K562 (cell line): ENCODE data around the gene MYH11. TPM values are rescaled to one million over a fixed set of nuclear protein-coding genes. Genes with fewer than 3 reads are reported as not detected.
A peak's percentile ranks its signal among the peaks of the same experiment; 100 is the strongest.

Experiments used
- ATAC-seq: fragments of 200-7000 bp; cut with Tn5 transposase; 3 replicates; pipeline ENCODE4 v1.9.1; 2020; ENCODE audit warnings: moderate library complexity
- BruUV-seq: library from RNA; stranded (reverse); fragments of 400-500 nt; replicated peaks from 2 replicates; lab custom pipeline; 2021; lab: Mats Ljungman, UMichigan
- CTCF ChIA-PET: fragments of 300-600 bp; formaldehyde crosslinking; extraction: SDS; loops from one replicate; lab custom pipeline; 2021; ENCODE audit warnings: low intra/inter-chr PET ratio; lab: Yijun Ruan, JAX
- POLR2A ChIA-PET: fragments of 300-600, 350-650 bp; sonication (Branson Sonifier 250); formaldehyde crosslinking; extraction: SDS; loops from one replicate; lab custom pipeline; 2021; ENCODE audit warnings: antibody characterized with exemption, inconsistent platforms; lab: Yijun Ruan, JAX
- DNase-seq, 4 experiments: peaks; one replicate each; pipeline versions ENCODE4 v3.0.0 to v3.0.0-alpha.2; 2011 to 2018; ENCODE audit warnings: low spot score in 3 of 4, mixed read lengths in 3 of 4; ENCODE audit errors: extremely low read depth in 1 of 4
- FAIRE-seq: peaks from 2 replicates; lab custom pipeline; 2011; peaks lifted over from hg19 to GRCh38; lab: Jason Lieb, UNC
- H2AFZ ChIP-seq: 2 replicates; pipeline ENCODE4 v1.6.0; 2011; ENCODE audit warnings: low read depth, low read length, control low read depth, inconsistent platforms
- H3K27ac ChIP-seq: fragments of 200-600 bp; 3 replicates; pipeline ENCODE4 v1.8.0; 2011; ENCODE audit warnings: low read depth, mild to moderate bottlenecking, control low read depth, inconsistent platforms, low read length, moderate library complexity, mixed read lengths; ENCODE audit errors: extremely low read depth
- H3K27me3 ChIP-seq, 2 experiments: fragments of 300-600 bp in 1 of 2; 2 replicates in 1 of 2; 3 replicates in 1 of 2; pipeline versions ENCODE4 v1.6.0 to v1.8.0; 2011; ENCODE audit warnings: inconsistent platforms in 2 of 2, low read length in 2 of 2, mild to moderate bottlenecking in 1 of 2, mixed read lengths in 1 of 2, moderate library complexity in 1 of 2; ENCODE audit not compliant: control insufficient read depth in 2 of 2, insufficient read depth in 2 of 2
- H3K36me3 ChIP-seq: fragments of 300-600 bp; 3 replicates; pipeline ENCODE4 v1.8.0; 2011; ENCODE audit warnings: mild to moderate bottlenecking, low read length, inconsistent platforms; ENCODE audit not compliant: control insufficient read depth, insufficient read depth
- H3K4me1 ChIP-seq, 2 experiments: fragments of 200-600 bp in 1 of 2; replicated peaks in 1 of 2; 2 replicates in 1 of 2; 3 replicates in 1 of 2; pipeline versions ENCODE4 v1.5.1 to v1.8.0; 2011; ENCODE audit warnings: inconsistent platforms in 2 of 2, low read length in 2 of 2, mild to moderate bottlenecking in 1 of 2, mixed read lengths in 1 of 2, moderate library complexity in 1 of 2; ENCODE audit not compliant: control insufficient read depth in 2 of 2, insufficient read depth in 2 of 2
- H3K4me2 ChIP-seq: 2 replicates; pipeline ENCODE4 v1.6.1; 2011; ENCODE audit warnings: low read length, control low read depth, inconsistent platforms, mixed read lengths; ENCODE audit not compliant: insufficient read depth
- H3K4me3 ChIP-seq: fragments of 200-600 bp; sonication (generic), shearing (Covaris generic); 2 replicates; pipeline ENCODE4 v1.5.1; 2016; ENCODE audit warnings: control low read depth, inconsistent platforms
- H3K79me2 ChIP-seq: fragments of 200-600 bp; 3 replicates; pipeline ENCODE4 v1.8.0; 2011; ENCODE audit warnings: low read length, inconsistent platforms; ENCODE audit not compliant: control insufficient read depth, insufficient read depth
- H3K9ac ChIP-seq, 2 experiments: 2 replicates each; pipeline versions ENCODE4 v1.6.0 to v1.6.1; 2011; ENCODE audit warnings: low read depth in 2 of 2, low read length in 2 of 2, control low read depth in 1 of 2, inconsistent platforms in 1 of 2, mild to moderate bottlenecking in 1 of 2, mixed read lengths in 1 of 2; ENCODE audit not compliant: insufficient read depth in 1 of 2
- H3K9me1 ChIP-seq: one replicate; pipeline ENCODE4 v1.6.0; 2011; ENCODE audit warnings: inconsistent platforms, mild to moderate bottlenecking, low read length, moderate library complexity; ENCODE audit not compliant: control insufficient read depth, insufficient read depth
- H3K9me3 ChIP-seq: replicated peaks from 2 replicates; pipeline ENCODE4 v1.5.1; 2011; ENCODE audit warnings: low read depth, low read length, inconsistent platforms; ENCODE audit not compliant: control insufficient read depth, insufficient read depth
- H4K20me1 ChIP-seq: replicated peaks from 2 replicates; pipeline ENCODE4 v1.6.1; 2011; ENCODE audit warnings: low read length, inconsistent platforms, mixed read lengths; ENCODE audit not compliant: control insufficient read depth, insufficient read depth
- CBFA2T3 ChIP-seq: fragments of 450-650 bp; IDR thresholded peaks from 2 replicates; pipeline ENCODE4 v1.6.1; 2017
- EHMT2 ChIP-seq: fragments of 450-650 bp; IDR thresholded peaks from 2 replicates; pipeline ENCODE4 v1.6.1; 2018; ENCODE audit warnings: antibody characterized with exemption
- MAFG ChIP-seq: fragments of 450-650 bp; conservative IDR thresholded peaks from 2 replicates; pipeline ENCODE4 v1.6.1; 2016; ENCODE audit warnings: missing genetic modification characterization, missing compliant biosample characterization
- RBM14 ChIP-seq: fragments of 200-400 bp; formaldehyde crosslinking; IDR thresholded peaks from 2 replicates; pipeline ENCODE4 v1.6.1; 2018; ENCODE audit warnings: low read depth, mild to moderate bottlenecking, low read length, moderate library complexity, borderline replicate concordance; ENCODE audit not compliant: insufficient read depth
- ZNF24 ChIP-seq: fragments of 450-650 bp; IDR thresholded peaks from 2 replicates; pipeline ENCODE4 v1.6.1; 2016
- ZNF518B ChIP-seq: fragments of 250-450 bp; sonication (Bioruptor Pico); IDR thresholded peaks from 2 replicates; pipeline ENCODE4 v1.5.0; 2021; ENCODE audit warnings: mild to moderate bottlenecking, moderate library complexity
- WGBS: fragments of 100-300 bp; shearing (Covaris generic); methylation state at CpG from one replicate; pipeline ENCODE4 v1.1.6; 2016; ENCODE audit warnings: low coverage, mixed read lengths; ENCODE audit not compliant: insufficient coverage; ENCODE audit errors: missing lambda C conversion rate; 5-methylcytosine and 5-hydroxymethylcytosine counted together
- in situ Hi-C: fragments of 300-500 bp; cut with MboI; formaldehyde crosslinking; loops from 4 replicates; pipeline ENCODE4 v1.15.0; 2018; ENCODE audit warnings: inconsistent platforms, mixed read lengths
- intact Hi-C: fragments of 100-400 bp; cut with micrococcal nuclease; formaldehyde crosslinking; loops from 2 replicates; pipeline ENCODE4 v1.14.2; 2022
- polyA plus RNA-seq, 8 experiments: library from polyadenylated mRNA; depleted of rRNA in 4 of 8; stranded (reverse) in 5 of 8; unstranded in 3 of 8; fragments of >200 nt; fragmentation: Nextera tagmentation in 2 of 8; fragmentation: Illumina TruSeq in 1 of 8; extraction: Ambion mirVana in 2 of 8; extraction: Trizol in 1 of 8; gene quantifications; 2 replicates each; pipeline versions ENCODE4 v1.2.1 to v1.2.3, GENCODE V29; 2011 to 2014; ENCODE audit warnings: inconsistent platforms in 1 of 8, missing spikeins in 1 of 8
- total RNA-seq, 7 experiments: library from RNA; depleted of rRNA in 6 of 7; stranded (reverse); fragments of >200 nt in 6 of 7; fragmentation: Illumina TruSeq in 2 of 7; extraction: Trizol in 2 of 7; gene quantifications; 2 replicates each; pipeline versions ENCODE4 v1.2.1 to v1.2.3, GENCODE V29; 2011 to 2021; ENCODE audit warnings: low replicate concordance in 1 of 7

The MYH11 gene
- total and polyA plus RNA-seq, 9 of the 15 experiments (the other 6 are each of a cell fraction or from before 2014, with no cell fraction given), result 0.05 to 0.47 (median 0.08) TPM; not detected in 5

- BruUV-seq, result no TSS peak
- no peak for ATAC-seq
- no peaks in the 10 kb centered on the region for H4K20me1 ChIP-seq
- 0% methylated on average over 1 of the region's 1 CpG for WGBS
- H3K9me3 ChIP-seq, result no peaks in the 10 kb centered on the region
- no peak overlapping the region for H3K27ac ChIP-seq
- no peak for FAIRE-seq
- peaks cover 0 to 6% of the 10 kb centered on the region in 2 experiments; a peak in 2 of 5 replicates for H3K4me1 ChIP-seq
- no peaks in the 10 kb centered on the region for H3K9me1 ChIP-seq
- no peak overlapping the region for H3K4me2 ChIP-seq
- no peak overlapping the region for H3K9ac ChIP-seq
- TF ChIP-seq ZNF518B (CRISPR knock-in tag) (no peak), CBFA2T3 (no peak), ZNF24 (peak; percentile 45; the same call in 1 of the 2 replicates), EHMT2 (0 out of 2 replicates have a peak, but pooled peaks have one; percentile 21), MAFG (tag) (no peak), RBM14 (no peak)
- TF ChIP-seq, all 486 proteins: peak for 2
- in situ Hi-C loops, result no loop called here
- Histone ChIP-seq H3K4me3 (no peak overlapping the region), H3K79me2 (no peaks in the 10 kb centered on the region), H3K36me3 (no peaks in the 10 kb centered on the region), H2AFZ (no peak overlapping the region), H3K27me3 (peaks cover 18 to 32% of the 10 kb centered on the region in 2 experiments)
- POLR2A ChIA-PET, result no interaction called here
- no peak for DNase-seq
- CTCF ChIA-PET, result no interaction called here
- intact Hi-C loops, result no loop called here
These were observed 96.7 kb downstream of the MYH11 start for GRCh38 chr16:15760129-15760528.
